Lower leg skin (tissue), 3 donors: ENCODE results near the gene SLC25A31.

Experiments
- CTCF ChIP-seq, 3 donors: fragments of 450-650 bp; IDR thresholded peaks; one replicate each; pipeline ENCODE4 v1.5.1; 2016; ENCODE audit warnings: antibody characterized with exemption in 3 of 3, mild to moderate bottlenecking in 3 of 3, moderate library complexity in 2 of 3
- POLR2A ChIP-seq, 2 donors: fragments of 450-650 bp; IDR thresholded peaks; one replicate each; pipeline ENCODE4 v1.6.1; 2016 to 2017; ENCODE audit warnings: antibody characterized with exemption in 2 of 2, mild to moderate bottlenecking in 1 of 2, moderate library complexity in 1 of 2

GRCh38 chr4:127759893-127760292, 29.7 kb downstream of the SLC25A31 start:
- TF ChIP-seq POLR2A (IDR thresholded peaks at IDR 0.05) (no peak), CTCF (IDR thresholded peaks at IDR 0.05) (no peak)
